Heart right ventricle (tissue), 16 donors: Measurements from ENCODE around the gene NAALADL2. TPM values are rescaled to one million over a fixed set of nuclear protein-coding genes. Genes with fewer than 3 reads are reported as not detected.

Experiments
- ATAC-seq, 8 donors: fragments of 200-7000 bp; cut with Tn5 transposase; one replicate each; pipeline ENCODE4 v1.9.1; 2020; ENCODE audit warnings: mild to moderate bottlenecking in 8 of 8, moderate library complexity in 8 of 8, moderate number of reproducible peaks in 1 of 8
- DNase-seq, 2 donors: peaks; one replicate each; pipeline ENCODE4 v3.0.0-alpha.2; 2020
- H3K27ac ChIP-seq, 10 donors: fragments of 200-600 bp; sonication (generic) in 2 of 10; one replicate each; pipeline versions ENCODE4 v1.5.0 to v1.8.0; 2020 to 2022; ENCODE audit warnings: mild to moderate bottlenecking in 3 of 10
- H3K27me3 ChIP-seq, 7 donors: fragments of 200-600 bp; one replicate each; pipeline ENCODE4 v1.8.0; 2021 to 2022; ENCODE audit warnings: mild to moderate bottlenecking in 2 of 7
- H3K36me3 ChIP-seq, 9 donors: fragments of 200-600 bp; sonication (generic) in 1 of 9; one replicate each; pipeline versions ENCODE4 v1.5.0 to v1.8.0; 2020 to 2022; ENCODE audit warnings: mild to moderate bottlenecking in 2 of 9
- H3K4me1 ChIP-seq, 9 donors: fragments of 200-600 bp; sonication (generic) in 1 of 9; one replicate each; pipeline versions ENCODE4 v1.5.0 to v1.8.0; 2020 to 2022; ENCODE audit warnings: mild to moderate bottlenecking in 4 of 9
- H3K4me3 ChIP-seq, 10 donors: fragments of 200-600 bp; sonication (generic) in 2 of 10; one replicate each; pipeline versions ENCODE4 v1.5.0 to v1.8.0; 2020 to 2022; ENCODE audit warnings: mild to moderate bottlenecking in 7 of 10, moderate library complexity in 2 of 10
- H3K9me3 ChIP-seq, 11 donors: fragments of 200-600 bp in 10 of 11; sonication (generic) in 2 of 11; one replicate each; pipeline versions ENCODE4 v1.5.0 to v1.8.0; 2013 to 2022; ENCODE audit warnings: mild to moderate bottlenecking in 2 of 11, control low read depth in 1 of 11, moderate library complexity in 1 of 11
- WGBS, 2 donors: extraction: QIAGEN DNeasy Blood & Tissue Kit; methylation state at CpG; one replicate each; pipeline ENCODE4 v1.1.7; 2013; ENCODE audit warnings: inconsistent platforms in 1 of 2; 5-methylcytosine and 5-hydroxymethylcytosine counted together
- intact Hi-C, 10 donors: fragments of 100-400 bp; cut with DNase I; formaldehyde crosslinking; loops; one replicate each; pipeline versions ENCODE4 v1.11.1 to v1.14.2; 2022
- polyA plus RNA-seq, 2 donors: library from polyadenylated mRNA; stranded (reverse); fragments of 200-250 nt; gene quantifications; one replicate each; pipeline ENCODE4 v1.2.3, GENCODE V29; 2013
- total RNA-seq, 10 donors: library from RNA; stranded (reverse); fragmentation: NEBNext Ultra II Directional in 3 of 10; extraction: Animal tissue kit (Norgen Biotek cat#: 25700) in 3 of 10; gene quantifications; one replicate each; pipeline versions ENCODE4 v1.2.1 to v1.2.4, GENCODE V29; 2021 to 2023
- TF ChIP-seq, protein P1 (sequence below), 9 donors: fragments of 200-600 bp; sonication (generic) in 2 of 9; IDR thresholded peaks; one replicate each; pipeline versions ENCODE4 v1.5.0 to v1.8.0; 2021 to 2022; ENCODE audit warnings: antibody characterized with exemption in 9 of 9, mild to moderate bottlenecking in 5 of 9, moderate library complexity in 1 of 9
- donor health status: Arrhythmogenic right ventricular cardiomyopathy.
- donor health status: ischemic (EF 13 %, LVEDD 7.1; RV severe dilation, severe dysfunction).
- donor health status: healthy with polysubstance abuse.
- donor health status: DM: no; HTN: yes; CAD: no.
- donor health status: DM: no; HTN: no; CAD: no.
- donor health status: ischemic (EF 25% LVEDD 6.9; RV normal size, moderate dysfunction).
- donor health status: ischemic (EF 25% LVEDD 5.7; RV mildly dilated, moderate dysfunction).
- donor health status: healthy.
- donor health status: DM: yes; HTN: yes; CAD: no.
- donor health status: Ischemic cardiomyopathy.
- donor health status: ischemic (EF 35%, LVEDD 5.7; RV mildly dilated, moderate dysfunction).
- donor health status: nonischemic (EF 11% LVEDD 7.7; RV severe dilation, severe dysfunction).
- donor health status: DM: yes; HTN: yes; CAD: no.
- donor health status: PGD.
- donor health status: ischemic (EF 29% LVEDD 5.4; RV normal size, mild dysfunction).
- donor health status: nonischemic (EF 23%, LVEDD 6.1; RV moderate dilation, normal function).

The NAALADL2 gene
- total and polyA plus RNA-seq, 12 donors: 0.36 to 11.9 (median 5.2) TPM

DNA sequence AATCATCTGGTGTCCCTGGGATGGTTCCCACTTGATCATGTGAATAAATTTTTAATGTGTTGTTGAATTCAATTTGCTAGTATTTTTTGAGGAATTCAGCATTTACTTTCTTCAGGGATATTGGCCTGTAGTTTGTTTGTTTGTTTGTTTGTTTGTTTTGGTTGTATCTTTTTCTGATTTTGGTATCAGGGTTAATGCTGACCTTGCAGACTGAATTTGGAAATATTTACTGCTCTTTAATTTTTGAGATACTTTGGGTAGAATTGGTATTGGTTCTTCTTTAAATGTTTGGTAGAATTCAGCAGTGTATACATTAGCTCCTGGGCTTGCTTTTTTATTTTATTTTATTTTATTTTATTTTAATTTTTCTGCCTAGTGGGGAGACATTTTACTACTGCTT, 803.7 kb downstream of the NAALADL2 start:
- Histone ChIP-seq H3K36me3 (no peaks in the 10 kb centered on the region), H3K27ac (no peak overlapping the region), H3K9me3 (peaks cover 0 to 7% (median 0%) of the 10 kb centered on the region in 11 donors), H3K27me3 (no peaks in the 10 kb centered on the region), H3K4me1 (no peaks in the 10 kb centered on the region), H3K4me3 (no peak overlapping the region)
- ATAC-seq (no peak), DNase-seq (no peak)
- intact Hi-C loops: loop anchor here in 1 of 10 donors (2.0 kb wide), 1 partner anchor 14 kb away; no protein-coding TSS in a partner anchor
- TF ChIP-seq, protein P1, sequence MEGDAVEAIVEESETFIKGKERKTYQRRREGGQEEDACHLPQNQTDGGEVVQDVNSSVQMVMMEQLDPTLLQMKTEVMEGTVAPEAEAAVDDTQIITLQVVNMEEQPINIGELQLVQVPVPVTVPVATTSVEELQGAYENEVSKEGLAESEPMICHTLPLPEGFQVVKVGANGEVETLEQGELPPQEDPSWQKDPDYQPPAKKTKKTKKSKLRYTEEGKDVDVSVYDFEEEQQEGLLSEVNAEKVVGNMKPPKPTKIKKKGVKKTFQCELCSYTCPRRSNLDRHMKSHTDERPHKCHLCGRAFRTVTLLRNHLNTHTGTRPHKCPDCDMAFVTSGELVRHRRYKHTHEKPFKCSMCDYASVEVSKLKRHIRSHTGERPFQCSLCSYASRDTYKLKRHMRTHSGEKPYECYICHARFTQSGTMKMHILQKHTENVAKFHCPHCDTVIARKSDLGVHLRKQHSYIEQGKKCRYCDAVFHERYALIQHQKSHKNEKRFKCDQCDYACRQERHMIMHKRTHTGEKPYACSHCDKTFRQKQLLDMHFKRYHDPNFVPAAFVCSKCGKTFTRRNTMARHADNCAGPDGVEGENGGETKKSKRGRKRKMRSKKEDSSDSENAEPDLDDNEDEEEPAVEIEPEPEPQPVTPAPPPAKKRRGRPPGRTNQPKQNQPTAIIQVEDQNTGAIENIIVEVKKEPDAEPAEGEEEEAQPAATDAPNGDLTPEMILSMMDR (IDR thresholded peaks at IDR 0.05): no peak

DNA sequence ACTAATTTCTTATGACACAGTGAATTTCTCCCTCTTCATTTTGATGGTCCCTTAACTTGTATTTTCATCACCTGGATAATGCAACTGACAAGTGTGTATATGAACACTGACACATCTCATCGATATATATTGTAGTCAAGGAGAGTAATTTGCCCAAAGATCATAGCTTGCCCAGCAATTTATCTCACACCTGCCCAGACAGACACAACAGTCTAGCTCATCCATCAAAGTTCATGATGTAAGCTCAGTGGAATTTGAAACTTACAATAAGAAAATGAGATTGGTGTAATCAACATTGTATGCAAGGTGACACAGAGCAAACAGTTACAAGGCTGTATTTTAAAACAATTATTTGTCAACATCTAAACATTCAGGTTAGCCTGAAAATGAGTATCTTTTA, 805.8 kb downstream of the NAALADL2 start:
- DNase-seq (no peak), ATAC-seq (no peak)
- H3K4me1 ChIP-seq: no peaks in the 10 kb centered on the region
- peaks cover 0 to 7% (median 0%) of the 10 kb centered on the region in 11 donors for H3K9me3 ChIP-seq
- H3K36me3 ChIP-seq: no peaks in the 10 kb centered on the region
- H3K27ac ChIP-seq: no peak overlapping the region
- TF ChIP-seq, protein P1 (IDR thresholded peaks at IDR 0.05): no peak
- H3K27me3 ChIP-seq: no peaks in the 10 kb centered on the region
- intact Hi-C loops: no loop called here
- 69 to 73% methylated on average over 1 of the region's 1 CpG for WGBS, 2 donors
- H3K4me3 ChIP-seq: no peak overlapping the region

DNA sequence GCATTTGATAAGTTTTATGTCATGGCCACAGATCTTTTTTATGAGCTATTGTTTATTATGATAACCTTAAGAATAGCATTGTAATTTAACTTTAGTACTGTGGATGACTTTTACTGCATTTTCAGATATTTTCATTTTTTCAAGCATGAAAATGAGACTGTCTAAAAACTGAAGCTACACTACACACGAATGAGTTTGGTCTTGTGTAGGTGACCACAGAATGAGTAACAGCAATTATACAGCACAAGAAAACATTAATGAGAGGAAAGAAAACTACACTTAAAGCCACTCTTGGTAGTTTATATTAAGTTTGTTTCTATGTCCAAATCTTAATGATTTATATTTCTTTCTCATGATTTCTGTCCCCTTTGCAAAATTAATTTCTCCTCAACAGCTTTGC, 809.2 kb downstream of the NAALADL2 start:
- DNase-seq (no peak), ATAC-seq (no peak)
- no peak overlapping the region for H3K4me3 ChIP-seq
- peaks cover 0 to 7% (median 0%) of the 10 kb centered on the region in 11 donors for H3K9me3 ChIP-seq
- H3K4me1 ChIP-seq: no peaks in the 10 kb centered on the region
- TF ChIP-seq, protein P1 (IDR thresholded peaks at IDR 0.05): no peak
- H3K27ac ChIP-seq: no peak overlapping the region
- WGBS, 2 donors: 77 to 78% methylated on average over 1 of the region's 1 CpG
- H3K27me3 ChIP-seq: no peaks in the 10 kb centered on the region
- intact Hi-C loops: no loop called here
- no peaks in the 10 kb centered on the region for H3K36me3 ChIP-seq

DNA sequence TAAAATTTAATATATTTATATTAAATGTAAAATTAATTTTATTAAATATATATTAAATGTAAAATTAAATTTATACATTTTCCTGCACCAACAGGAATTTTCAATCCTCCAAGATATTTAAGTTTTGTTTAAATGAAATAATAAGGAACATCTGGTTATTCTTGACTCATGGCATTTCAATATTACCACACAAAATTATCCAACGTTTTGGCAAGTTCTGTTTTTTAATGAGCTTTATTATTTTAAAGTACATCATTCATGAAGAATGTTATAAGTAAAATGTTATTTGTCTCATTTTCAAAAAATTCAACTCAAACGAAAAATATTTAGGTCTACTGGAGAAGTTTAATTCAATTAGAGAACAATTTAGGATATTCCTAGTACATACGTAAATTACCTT, 811.4 kb downstream of the NAALADL2 start:
- Histone ChIP-seq H3K36me3 (no peaks in the 10 kb centered on the region), H3K27me3 (no peaks in the 10 kb centered on the region), H3K4me1 (no peaks in the 10 kb centered on the region), H3K27ac (no peak overlapping the region), H3K9me3 (no peaks in the 10 kb centered on the region), H3K4me3 (no peak overlapping the region)
- 80 to 86% methylated on average over 3 of the region's 3 CpGs for WGBS, 2 donors
- intact Hi-C loops: no loop called here
- no peak for ATAC-seq
- TF ChIP-seq, protein P1 (IDR thresholded peaks at IDR 0.05): no peak
- no peak for DNase-seq
